HL-60 (cell line): Measurements from ENCODE around the gene KCNQ5.

Source experiments
- DNase-seq, 2 experiments: peaks; one replicate each; pipeline ENCODE4 v3.0.0-alpha.2; 2010 to 2020; ENCODE audit warnings: low read depth in 1 of 2, low spot score in 1 of 2
- H3K27ac ChIP-seq: fragments of 250-450 bp; sonication (Bioruptor Pico); replicated peaks from 2 replicates; pipeline ENCODE4 v1.5.1; 2020; ENCODE audit warnings: mild to moderate bottlenecking, moderate library complexity
- H3K27me3 ChIP-seq: fragments of 250-450 bp; sonication (Bioruptor Pico); 2 replicates; pipeline ENCODE4 v1.5.1; 2021; ENCODE audit warnings: mild to moderate bottlenecking, moderate library complexity; ENCODE audit not compliant: insufficient read depth, poor library complexity, severe bottlenecking
- H3K4me3 ChIP-seq: replicated peaks from 2 replicates; pipeline ENCODE4 v1.5.1; 2011; ENCODE audit warnings: mild to moderate bottlenecking, control low read depth, low read length; ENCODE audit not compliant: insufficient read depth
- GABPA ChIP-seq: IDR thresholded peaks from 2 replicates; pipeline ENCODE4 v1.6.1; 2012; ENCODE audit warnings: low read depth
- POLR2AphosphoS5 ChIP-seq: IDR thresholded peaks from 2 replicates; pipeline ENCODE4 v1.6.1; 2012; ENCODE audit warnings: low read depth
- SPI1 ChIP-seq: IDR thresholded peaks from 2 replicates; pipeline ENCODE4 v1.6.1; 2012; ENCODE audit warnings: low read depth, mild to moderate bottlenecking, borderline replicate concordance
- TF ChIP-seq, protein P1 (sequence below): IDR thresholded peaks from 2 replicates; pipeline ENCODE4 v1.6.1; 2012; ENCODE audit warnings: low read depth; ENCODE audit not compliant: insufficient replicate concordance
- TF ChIP-seq, protein P2 (sequence below): IDR thresholded peaks from one replicate; pipeline ENCODE4 v1.5.1; 2011; ENCODE audit warnings: low read length, control low read depth, inconsistent platforms; ENCODE audit not compliant: insufficient read depth

KCNQ5 gene

DNA sequence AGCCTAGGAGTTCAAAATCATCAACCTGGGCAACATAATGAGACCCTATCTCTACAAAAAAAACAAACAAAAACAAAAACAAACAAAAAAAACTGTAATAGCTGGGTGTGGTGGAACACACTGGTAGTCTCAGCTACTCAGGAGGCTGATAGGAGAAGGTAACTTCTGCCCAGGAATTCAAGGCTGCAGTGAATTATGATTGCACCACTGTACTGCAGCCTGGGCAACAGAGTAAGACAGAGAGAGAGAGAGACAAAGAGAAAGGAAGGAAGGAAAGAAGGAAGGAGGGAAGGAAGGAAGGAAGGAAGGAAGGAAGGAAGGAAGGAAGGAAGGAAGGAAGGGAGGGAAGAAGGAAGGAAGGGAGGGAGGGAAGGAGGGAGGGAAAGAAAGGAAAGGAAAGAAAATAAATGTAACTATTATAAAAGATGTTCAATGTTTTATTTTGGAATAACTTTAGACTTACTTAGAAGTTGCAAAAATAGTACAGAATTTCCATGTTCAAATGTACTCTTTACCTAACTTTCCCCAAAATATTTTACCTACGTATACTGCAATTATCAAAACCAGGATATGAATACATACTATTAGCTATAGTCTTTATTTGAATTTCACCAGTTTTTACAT lies 428.2 kb downstream of the KCNQ5 start:
- no peak for DNase-seq
- TF ChIP-seq, protein P1, sequence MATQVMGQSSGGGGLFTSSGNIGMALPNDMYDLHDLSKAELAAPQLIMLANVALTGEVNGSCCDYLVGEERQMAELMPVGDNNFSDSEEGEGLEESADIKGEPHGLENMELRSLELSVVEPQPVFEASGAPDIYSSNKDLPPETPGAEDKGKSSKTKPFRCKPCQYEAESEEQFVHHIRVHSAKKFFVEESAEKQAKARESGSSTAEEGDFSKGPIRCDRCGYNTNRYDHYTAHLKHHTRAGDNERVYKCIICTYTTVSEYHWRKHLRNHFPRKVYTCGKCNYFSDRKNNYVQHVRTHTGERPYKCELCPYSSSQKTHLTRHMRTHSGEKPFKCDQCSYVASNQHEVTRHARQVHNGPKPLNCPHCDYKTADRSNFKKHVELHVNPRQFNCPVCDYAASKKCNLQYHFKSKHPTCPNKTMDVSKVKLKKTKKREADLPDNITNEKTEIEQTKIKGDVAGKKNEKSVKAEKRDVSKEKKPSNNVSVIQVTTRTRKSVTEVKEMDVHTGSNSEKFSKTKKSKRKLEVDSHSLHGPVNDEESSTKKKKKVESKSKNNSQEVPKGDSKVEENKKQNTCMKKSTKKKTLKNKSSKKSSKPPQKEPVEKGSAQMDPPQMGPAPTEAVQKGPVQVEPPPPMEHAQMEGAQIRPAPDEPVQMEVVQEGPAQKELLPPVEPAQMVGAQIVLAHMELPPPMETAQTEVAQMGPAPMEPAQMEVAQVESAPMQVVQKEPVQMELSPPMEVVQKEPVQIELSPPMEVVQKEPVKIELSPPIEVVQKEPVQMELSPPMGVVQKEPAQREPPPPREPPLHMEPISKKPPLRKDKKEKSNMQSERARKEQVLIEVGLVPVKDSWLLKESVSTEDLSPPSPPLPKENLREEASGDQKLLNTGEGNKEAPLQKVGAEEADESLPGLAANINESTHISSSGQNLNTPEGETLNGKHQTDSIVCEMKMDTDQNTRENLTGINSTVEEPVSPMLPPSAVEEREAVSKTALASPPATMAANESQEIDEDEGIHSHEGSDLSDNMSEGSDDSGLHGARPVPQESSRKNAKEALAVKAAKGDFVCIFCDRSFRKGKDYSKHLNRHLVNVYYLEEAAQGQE: no peak
- TF ChIP-seq GABPA (no peak), SPI1 (no peak), POLR2AphosphoS5 (no peak)
- TF ChIP-seq, protein P2, sequence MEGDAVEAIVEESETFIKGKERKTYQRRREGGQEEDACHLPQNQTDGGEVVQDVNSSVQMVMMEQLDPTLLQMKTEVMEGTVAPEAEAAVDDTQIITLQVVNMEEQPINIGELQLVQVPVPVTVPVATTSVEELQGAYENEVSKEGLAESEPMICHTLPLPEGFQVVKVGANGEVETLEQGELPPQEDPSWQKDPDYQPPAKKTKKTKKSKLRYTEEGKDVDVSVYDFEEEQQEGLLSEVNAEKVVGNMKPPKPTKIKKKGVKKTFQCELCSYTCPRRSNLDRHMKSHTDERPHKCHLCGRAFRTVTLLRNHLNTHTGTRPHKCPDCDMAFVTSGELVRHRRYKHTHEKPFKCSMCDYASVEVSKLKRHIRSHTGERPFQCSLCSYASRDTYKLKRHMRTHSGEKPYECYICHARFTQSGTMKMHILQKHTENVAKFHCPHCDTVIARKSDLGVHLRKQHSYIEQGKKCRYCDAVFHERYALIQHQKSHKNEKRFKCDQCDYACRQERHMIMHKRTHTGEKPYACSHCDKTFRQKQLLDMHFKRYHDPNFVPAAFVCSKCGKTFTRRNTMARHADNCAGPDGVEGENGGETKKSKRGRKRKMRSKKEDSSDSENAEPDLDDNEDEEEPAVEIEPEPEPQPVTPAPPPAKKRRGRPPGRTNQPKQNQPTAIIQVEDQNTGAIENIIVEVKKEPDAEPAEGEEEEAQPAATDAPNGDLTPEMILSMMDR: no peak
- Histone ChIP-seq H3K27me3 (no peaks in the 10 kb centered on the region), H3K27ac (no peak overlapping the region), H3K4me3 (no peak overlapping the region)

DNA sequence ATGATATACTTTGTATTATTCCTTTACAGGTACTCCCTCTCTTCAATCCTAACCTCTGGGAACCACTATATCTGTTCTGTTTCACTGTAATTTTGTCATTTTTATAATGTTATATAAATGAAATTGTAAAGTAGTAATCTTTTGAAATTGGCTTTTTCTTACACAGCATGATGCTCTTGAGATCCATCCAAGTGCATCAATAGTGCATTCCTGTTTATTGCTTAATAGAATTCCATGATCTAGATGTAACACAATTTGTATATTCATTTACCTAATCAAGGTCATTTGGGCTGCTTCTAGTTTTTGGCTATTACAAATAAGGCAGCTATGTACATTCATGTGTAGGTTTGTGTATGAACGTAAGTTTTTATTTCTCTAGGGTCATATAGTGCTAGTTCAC lies 428.8 kb downstream of the KCNQ5 start:
- Histone ChIP-seq H3K27me3 (no peaks in the 10 kb centered on the region), H3K27ac (no peak overlapping the region), H3K4me3 (no peak overlapping the region)
- DNase-seq: no peak
- TF ChIP-seq POLR2AphosphoS5: no peak
- TF ChIP-seq, protein P1: no peak
- TF ChIP-seq GABPA: no peak
- no peak for TF ChIP-seq SPI1
- TF ChIP-seq, protein P2: no peak

DNA sequence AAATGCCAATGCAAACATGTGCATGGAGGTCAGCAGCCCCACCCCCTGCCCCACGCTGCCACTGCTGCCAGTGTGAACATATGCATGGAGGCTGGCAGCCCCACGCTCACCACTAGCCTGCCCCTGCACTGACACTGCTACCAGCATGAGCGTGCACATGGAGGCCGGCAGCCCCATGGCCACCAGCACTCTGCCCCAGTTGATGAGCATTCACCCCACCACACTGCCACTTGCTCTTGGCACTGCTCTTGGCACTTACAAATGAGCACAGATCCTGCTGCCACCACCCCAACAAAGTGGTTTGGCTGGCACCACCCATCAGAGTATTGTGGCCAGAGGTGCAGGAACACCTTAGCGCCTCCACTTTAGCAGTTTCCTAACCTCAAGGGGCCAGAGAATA lies 429.3 kb downstream of the KCNQ5 start:
- TF ChIP-seq GABPA (no peak), SPI1 (no peak), POLR2AphosphoS5 (no peak)
- TF ChIP-seq, protein P2: no peak
- TF ChIP-seq, protein P1: no peak
- Histone ChIP-seq H3K27ac (no peak overlapping the region), H3K27me3 (no peaks in the 10 kb centered on the region), H3K4me3 (no peak overlapping the region)
- no peak for DNase-seq
